Measurements from ENCODE around the gene GALNT6.

- TF ChIP-seq, protein P1, sequence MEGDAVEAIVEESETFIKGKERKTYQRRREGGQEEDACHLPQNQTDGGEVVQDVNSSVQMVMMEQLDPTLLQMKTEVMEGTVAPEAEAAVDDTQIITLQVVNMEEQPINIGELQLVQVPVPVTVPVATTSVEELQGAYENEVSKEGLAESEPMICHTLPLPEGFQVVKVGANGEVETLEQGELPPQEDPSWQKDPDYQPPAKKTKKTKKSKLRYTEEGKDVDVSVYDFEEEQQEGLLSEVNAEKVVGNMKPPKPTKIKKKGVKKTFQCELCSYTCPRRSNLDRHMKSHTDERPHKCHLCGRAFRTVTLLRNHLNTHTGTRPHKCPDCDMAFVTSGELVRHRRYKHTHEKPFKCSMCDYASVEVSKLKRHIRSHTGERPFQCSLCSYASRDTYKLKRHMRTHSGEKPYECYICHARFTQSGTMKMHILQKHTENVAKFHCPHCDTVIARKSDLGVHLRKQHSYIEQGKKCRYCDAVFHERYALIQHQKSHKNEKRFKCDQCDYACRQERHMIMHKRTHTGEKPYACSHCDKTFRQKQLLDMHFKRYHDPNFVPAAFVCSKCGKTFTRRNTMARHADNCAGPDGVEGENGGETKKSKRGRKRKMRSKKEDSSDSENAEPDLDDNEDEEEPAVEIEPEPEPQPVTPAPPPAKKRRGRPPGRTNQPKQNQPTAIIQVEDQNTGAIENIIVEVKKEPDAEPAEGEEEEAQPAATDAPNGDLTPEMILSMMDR (IDR thresholded peaks at IDR 0.05) = no peak
- TF ChIP-seq POLR2A (IDR thresholded peaks at IDR 0.05) = no peak
Observed at GRCh38 chr12:51428256-51428655, 37.0 kb upstream of the GALNT6 start.

All from thyroid gland (tissue), 4 donors.